ENCODE results near the gene IL17RE.

Gene IL17RE

DNA sequence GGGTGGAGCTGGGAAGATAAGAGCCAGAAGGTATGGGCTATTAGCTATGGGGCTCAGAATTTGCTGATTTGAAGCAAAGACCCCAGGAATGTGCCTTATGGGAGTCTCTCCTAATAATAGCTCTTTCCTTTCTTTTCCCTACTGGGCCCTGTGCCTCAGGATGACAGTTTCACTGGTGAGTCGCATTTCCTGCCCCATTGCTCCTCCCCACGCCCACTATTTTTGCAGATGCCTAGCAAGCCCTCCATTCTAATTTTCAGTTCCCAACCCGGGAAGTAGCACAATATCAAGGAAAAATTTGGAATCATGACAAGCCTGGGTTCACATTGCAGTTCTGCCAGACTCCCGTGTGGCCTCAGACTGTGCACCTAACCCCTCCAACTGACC is 583 bp downstream of the IL17RE start:
- DNase-seq (ENCODE audit: low spot score), result no peak

GRCh38 chr3:9903904-9904303 is 1.3 kb downstream of the IL17RE start:
- no peak for DNase-seq (ENCODE audit: low spot score)

GRCh38 chr3:9906480-9906879 is 3.8 kb downstream of the IL17RE start:
- no peak for DNase-seq (ENCODE audit: low spot score)

GRCh38 chr3:9908286-9908685 is 5.6 kb downstream of the IL17RE start:
- DNase-seq (ENCODE audit: low spot score), result no peak

DNA sequence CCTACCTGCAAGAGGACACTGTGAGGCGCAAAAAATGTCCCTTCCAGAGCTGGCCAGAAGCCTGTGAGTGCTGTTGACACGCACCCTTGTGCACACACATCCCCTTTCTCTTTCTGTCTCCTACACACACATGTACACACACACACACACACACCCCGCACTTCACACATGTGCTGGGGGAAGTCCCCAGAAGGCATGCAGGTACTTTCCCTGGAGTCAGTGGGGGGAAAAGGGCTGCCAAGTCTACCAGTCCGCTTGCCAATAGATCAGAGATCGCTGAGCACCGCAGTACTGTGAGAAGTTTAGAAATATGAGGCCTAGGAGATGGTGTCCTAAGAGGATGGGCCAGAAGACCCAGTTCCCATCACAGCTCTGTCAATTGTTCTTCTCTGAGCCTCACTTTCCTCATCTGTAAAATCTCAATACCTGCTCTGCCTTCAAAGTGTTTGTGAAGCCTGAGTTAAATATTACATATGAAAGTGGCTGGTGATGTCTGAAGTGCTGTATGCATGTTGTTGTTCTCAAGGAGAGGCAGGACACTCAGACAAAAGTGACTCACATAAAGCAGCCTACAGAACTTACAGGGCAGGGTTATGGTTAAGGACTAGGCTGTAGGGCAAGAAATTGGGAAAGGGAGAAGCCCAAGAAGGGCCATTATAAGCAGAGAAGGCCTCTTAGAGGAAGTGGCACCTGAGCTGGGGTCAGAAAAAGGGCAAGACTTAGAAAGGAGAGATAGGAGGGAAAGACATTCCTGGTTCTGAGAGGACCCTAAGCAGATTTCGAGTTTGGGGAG is 6.8 kb downstream of the IL17RE start:
- DNase-seq (ENCODE audit: low spot score), result no peak

- no peak for DNase-seq (ENCODE audit: low spot score)
Measured at GRCh38 chr3:9911863-9912262, 9.2 kb downstream of the IL17RE start.

DNA sequence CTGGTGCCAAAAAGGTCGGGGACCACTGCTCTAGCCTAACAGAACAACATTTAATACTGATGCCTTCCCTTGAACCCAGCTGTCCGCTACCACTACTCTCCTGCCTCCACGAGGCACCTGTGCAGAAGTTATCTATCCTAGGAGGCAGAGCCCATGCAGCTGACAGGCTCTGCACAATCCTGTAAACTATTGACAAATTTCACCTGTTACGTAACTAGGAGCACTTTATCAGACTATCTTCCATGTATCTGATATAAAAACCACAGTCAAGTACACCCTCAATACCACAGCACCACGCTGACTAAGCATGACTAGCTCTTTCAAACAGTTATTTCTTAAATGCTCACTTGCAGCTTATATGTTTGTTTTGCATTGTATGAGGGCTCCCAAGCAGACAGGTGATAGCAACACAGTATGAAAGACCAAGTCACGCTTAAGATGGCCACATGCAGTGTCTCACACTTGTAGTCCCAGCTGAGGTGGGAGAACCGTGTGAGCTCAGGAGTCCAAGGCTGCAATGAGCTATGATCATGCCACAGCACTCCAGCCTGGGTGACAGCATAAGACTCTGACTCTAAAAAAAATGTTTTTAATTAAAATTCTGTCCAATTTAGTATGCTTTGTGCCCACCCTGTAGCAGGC is 9.8 kb downstream of the IL17RE start:
- no peak for DNase-seq (ENCODE audit: low spot score)

- DNase-seq (ENCODE audit: low spot score), result no peak
Measured at GRCh38 chr3:9913601-9914000, 11.0 kb downstream of the IL17RE start.

GRCh38 chr3:9914011-9914410 is 11.4 kb downstream of the IL17RE start:
- no peak for DNase-seq (ENCODE audit: low spot score)

DNA sequence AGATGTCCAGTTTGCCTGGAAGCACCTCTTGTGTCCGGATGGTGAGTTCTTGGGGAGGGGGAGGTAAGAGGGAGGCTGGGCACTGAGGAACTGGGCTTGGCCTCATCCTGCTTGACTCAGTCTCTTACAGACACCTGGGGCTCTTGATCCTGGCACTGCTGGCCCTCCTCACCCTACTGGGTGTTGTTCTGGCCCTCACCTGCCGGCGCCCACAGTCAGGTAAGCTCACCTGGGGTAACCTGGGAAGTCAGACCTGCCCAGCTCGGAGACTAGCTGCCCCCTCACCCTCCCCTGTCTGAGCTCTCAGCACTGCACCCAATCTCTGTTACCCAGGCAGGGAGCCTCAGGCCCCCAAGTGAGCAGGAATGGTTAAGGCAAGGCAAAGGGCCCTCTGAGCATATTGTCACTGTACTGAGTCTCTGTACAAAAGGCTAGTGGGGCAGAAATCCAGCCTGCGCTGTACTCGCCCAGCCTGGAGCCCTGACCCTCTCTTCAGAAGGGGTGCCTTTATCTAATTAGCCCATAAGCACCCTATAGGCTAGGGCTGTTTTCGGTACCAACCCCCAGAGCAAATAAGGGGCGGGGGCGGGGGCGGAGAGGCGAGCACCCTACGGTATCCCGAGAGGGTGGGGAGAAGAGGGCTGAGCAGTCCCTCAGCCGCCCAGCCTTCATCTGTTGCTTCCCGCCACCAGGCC is 12.1 kb downstream of the IL17RE start:
- DNase-seq (ENCODE audit: low spot score), result peak; percentile 77

DNA sequence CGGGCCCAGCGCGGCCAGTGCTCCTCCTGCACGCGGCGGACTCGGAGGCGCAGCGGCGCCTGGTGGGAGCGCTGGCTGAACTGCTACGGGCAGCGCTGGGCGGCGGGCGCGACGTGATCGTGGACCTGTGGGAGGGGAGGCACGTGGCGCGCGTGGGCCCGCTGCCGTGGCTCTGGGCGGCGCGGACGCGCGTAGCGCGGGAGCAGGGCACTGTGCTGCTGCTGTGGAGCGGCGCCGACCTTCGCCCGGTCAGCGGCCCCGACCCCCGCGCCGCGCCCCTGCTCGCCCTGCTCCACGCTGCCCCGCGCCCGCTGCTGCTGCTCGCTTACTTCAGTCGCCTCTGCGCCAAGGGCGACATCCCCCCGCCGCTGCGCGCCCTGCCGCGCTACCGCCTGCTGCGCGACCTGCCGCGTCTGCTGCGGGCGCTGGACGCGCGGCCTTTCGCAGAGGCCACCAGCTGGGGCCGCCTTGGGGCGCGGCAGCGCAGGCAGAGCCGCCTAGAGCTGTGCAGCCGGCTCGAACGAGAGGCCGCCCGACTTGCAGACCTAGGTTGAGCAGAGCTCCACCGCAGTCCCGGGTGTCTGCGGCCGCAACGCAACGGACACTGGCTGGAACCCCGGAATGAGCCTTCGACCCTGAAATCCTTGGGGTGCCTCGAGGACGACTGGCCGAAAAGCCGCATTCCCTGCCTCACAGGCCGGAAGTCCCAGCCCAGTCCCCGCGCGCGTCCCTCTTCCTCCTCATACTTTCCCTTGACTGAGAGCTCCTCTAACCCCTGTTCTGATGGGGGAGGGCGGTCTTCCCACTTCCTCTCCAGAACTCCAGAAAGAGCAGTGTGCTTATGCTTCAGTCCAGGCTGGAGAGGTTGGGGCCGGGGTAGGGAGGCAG is 12.8 kb downstream of the IL17RE start:
- peak; percentile 75 for DNase-seq (ENCODE audit: low spot score)

- DNase-seq (ENCODE audit: low spot score), result no peak
Measured at GRCh38 chr3:9916346-9916733, 13.7 kb downstream of the IL17RE start.

- DNase-seq (ENCODE audit: low spot score), result peak; percentile 83
Measured at GRCh38 chr3:9916734-9917680, 14.4 kb downstream of the IL17RE start, which contains the start of gene IL17RC. Gene IL17RC (plus strand): TSS chr3:9917098. CDS start chr3:9917316, 218 bp downstream.

GRCh38 chr3:9917820-9918219 is 15.2 kb downstream of the IL17RE start:
- no peak for DNase-seq (ENCODE audit: low spot score)

GRCh38 chr3:9918261-9919038 is 15.8 kb downstream of the IL17RE start:
- no peak for DNase-seq (ENCODE audit: low spot score)

GRCh38 chr3:9928158-9928557 is 25.5 kb downstream of the IL17RE start:
- no peak for DNase-seq (ENCODE audit: low spot score)

- DNase-seq (ENCODE audit: low spot score), result no peak
Measured at GRCh38 chr3:9930804-9931418, 28.3 kb downstream of the IL17RE start.

DNA sequence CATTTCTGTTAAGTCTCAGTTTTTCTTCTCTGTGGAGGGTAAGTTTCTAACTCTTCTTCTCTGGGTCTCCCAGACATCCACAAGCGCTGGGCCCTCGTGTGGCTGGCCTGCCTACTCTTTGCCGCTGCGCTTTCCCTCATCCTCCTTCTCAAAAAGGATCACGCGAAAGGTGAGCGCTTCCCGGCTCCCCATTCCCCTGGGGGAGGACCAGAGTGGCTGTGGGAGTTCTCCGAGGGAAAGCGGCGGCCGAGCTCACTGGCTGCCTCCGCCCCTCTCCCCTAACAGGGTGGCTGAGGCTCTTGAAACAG is 29.8 kb downstream of the IL17RE start:
- no peak for DNase-seq (ENCODE audit: low spot score)

DNA sequence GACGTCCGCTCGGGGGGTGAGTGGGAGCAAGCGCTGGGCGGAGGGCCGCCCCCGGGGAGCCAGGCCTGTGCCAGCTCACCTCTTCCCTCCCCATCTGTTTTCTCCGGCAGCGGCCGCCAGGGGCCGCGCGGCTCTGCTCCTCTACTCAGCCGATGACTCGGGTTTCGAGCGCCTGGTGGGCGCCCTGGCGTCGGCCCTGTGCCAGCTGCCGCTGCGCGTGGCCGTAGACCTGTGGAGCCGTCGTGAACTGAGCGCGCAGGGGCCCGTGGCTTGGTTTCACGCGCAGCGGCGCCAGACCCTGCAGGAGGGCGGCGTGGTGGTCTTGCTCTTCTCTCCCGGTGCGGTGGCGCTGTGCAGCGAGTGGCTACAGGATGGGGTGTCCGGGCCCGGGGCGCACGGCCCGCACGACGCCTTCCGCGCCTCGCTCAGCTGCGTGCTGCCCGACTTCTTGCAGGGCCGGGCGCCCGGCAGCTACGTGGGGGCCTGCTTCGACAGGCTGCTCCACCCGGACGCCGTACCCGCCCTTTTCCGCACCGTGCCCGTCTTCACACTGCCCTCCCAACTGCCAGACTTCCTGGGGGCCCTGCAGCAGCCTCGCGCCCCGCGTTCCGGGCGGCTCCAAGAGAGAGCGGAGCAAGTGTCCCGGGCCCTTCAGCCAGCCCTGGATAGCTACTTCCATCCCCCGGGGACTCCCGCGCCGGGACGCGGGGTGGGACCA is 30.4 kb downstream of the IL17RE start:
- DNase-seq (ENCODE audit: low spot score), result peak; percentile 89

Measured in SK-N-DZ (cell line).